ENCODE results near the gene TBX2.

TBX2 gene

GRCh38 chr17:61422116-61422799 is 22.6 kb downstream of the TBX2 start:
- no peaks in the 10 kb centered on the region for H3K36me3 ChIP-seq
- no peaks in the 10 kb centered on the region for H3K4me1 ChIP-seq (ENCODE audit: control insufficient read depth in 1 of 2, insufficient read depth in 1 of 2, low read depth in 1 of 2, low read length in 1 of 2)
- TF ChIP-seq CTCF (IDR thresholded peaks at IDR 0.05) = no peak
- H3K9me3 ChIP-seq = no peaks in the 10 kb centered on the region
- no peak overlapping the region for H3K27ac ChIP-seq
- peaks cover 98% of the 10 kb centered on the region for H3K27me3 ChIP-seq
- H3K4me3 ChIP-seq (ENCODE audit: low read depth in 1 of 2, low read length in 1 of 2) = no peak overlapping the region

- Histone ChIP-seq H3K9me3 (no peaks in the 10 kb centered on the region), H3K4me1 (ENCODE audit: control insufficient read depth in 1 of 2, insufficient read depth in 1 of 2, low read depth in 1 of 2, low read length in 1 of 2) (no peaks in the 10 kb centered on the region), H3K27me3 (peaks cover 98% of the 10 kb centered on the region), H3K36me3 (no peaks in the 10 kb centered on the region), H3K27ac (no peak overlapping the region), H3K4me3 (ENCODE audit: low read depth in 1 of 2, low read length in 1 of 2) (no peak overlapping the region)
- no peak for TF ChIP-seq CTCF (IDR thresholded peaks at IDR 0.05)
Observed at GRCh38 chr17:61422869-61423268, 23.2 kb downstream of the TBX2 start.

- Histone ChIP-seq H3K4me1 (ENCODE audit: control insufficient read depth in 1 of 2, insufficient read depth in 1 of 2, low read depth in 1 of 2, low read length in 1 of 2) (no peaks in the 10 kb centered on the region), H3K36me3 (no peaks in the 10 kb centered on the region), H3K9me3 (no peaks in the 10 kb centered on the region), H3K4me3 (ENCODE audit: low read depth in 1 of 2, low read length in 1 of 2) (no peak overlapping the region), H3K27ac (no peak overlapping the region), H3K27me3 (peaks cover 98% of the 10 kb centered on the region)
- TF ChIP-seq CTCF (IDR thresholded peaks at IDR 0.05) = no peak
Observed at GRCh38 chr17:61423967-61424649, 24.5 kb downstream of the TBX2 start.

DNA sequence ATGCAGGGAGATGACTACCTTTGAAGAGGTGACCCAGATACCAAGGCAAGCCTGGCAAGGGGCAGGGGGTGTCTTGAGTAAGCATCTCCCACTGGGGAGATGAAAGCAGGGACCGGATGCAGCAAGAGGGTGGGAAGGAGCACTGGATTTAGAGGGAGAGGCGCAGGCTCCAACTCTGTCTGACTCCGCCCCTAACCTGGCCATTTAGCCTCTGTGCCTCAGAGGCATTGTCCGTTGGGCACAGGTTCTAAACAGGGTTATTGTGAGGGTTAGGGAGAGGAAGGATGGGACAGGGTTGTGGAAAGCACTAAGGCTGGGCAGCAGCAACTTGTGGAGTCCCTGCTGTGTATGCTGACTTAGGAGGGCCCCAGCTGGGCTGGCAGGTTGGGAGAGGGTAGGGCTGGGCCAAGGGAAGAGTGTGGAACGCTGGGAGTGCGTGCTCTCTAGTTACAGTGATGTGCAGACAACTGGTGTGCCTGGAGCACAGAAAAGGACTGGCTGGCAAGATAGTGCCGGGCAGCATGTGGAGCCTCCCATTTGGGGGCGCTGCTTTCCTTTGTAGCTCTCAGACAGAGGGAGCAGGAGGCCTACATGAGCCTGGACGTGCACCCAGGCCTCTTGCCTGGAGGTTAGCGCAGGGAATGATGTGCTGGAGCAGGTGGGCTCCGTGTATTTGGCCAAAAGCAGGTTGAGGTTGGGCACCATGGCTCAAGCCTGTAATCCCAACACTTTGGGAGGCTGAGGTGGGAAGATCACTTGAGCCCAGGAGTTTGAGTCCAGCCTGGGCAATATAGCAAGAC is 26.2 kb downstream of the TBX2 start:
- Histone ChIP-seq H3K27me3 (peaks cover 96% of the 10 kb centered on the region), H3K4me3 (ENCODE audit: low read depth in 1 of 2, low read length in 1 of 2) (no peak overlapping the region), H3K27ac (no peak overlapping the region), H3K4me1 (ENCODE audit: control insufficient read depth in 1 of 2, insufficient read depth in 1 of 2, low read depth in 1 of 2, low read length in 1 of 2) (no peaks in the 10 kb centered on the region), H3K9me3 (no peaks in the 10 kb centered on the region), H3K36me3 (no peaks in the 10 kb centered on the region)
- TF ChIP-seq CTCF (IDR thresholded peaks at IDR 0.05) = no peak

GRCh38 chr17:61426482-61427304 is 27.1 kb downstream of the TBX2 start:
- H3K9me3 ChIP-seq = no peaks in the 10 kb centered on the region
- no peak overlapping the region for H3K4me3 ChIP-seq (ENCODE audit: low read depth in 1 of 2, low read length in 1 of 2)
- H3K27me3 ChIP-seq = peaks cover 96% of the 10 kb centered on the region
- no peaks in the 10 kb centered on the region for H3K4me1 ChIP-seq (ENCODE audit: control insufficient read depth in 1 of 2, insufficient read depth in 1 of 2, low read depth in 1 of 2, low read length in 1 of 2)
- H3K36me3 ChIP-seq = no peaks in the 10 kb centered on the region
- H3K27ac ChIP-seq = no peak overlapping the region
- TF ChIP-seq CTCF (IDR thresholded peaks at IDR 0.05) = no peak
